Peyer's patch (tissue), 4 donors: Measurements from ENCODE around the gene TDRD10.

Experiments
- CTCF ChIP-seq, 6 experiments: fragments of 450-650 bp in 4 of 6; fragments of 200-600 bp in 2 of 6; sonication (generic) in 1 of 6; IDR thresholded peaks; one replicate each; pipeline ENCODE4 v1.5.1; 2017 to 2019; ENCODE audit warnings: antibody characterized with exemption in 6 of 6, mild to moderate bottlenecking in 3 of 6, moderate library complexity in 1 of 6
- POLR2A ChIP-seq, 2 donors: fragments of 450-650 bp; IDR thresholded peaks; one replicate each; pipeline ENCODE4 v1.5.1; 2017; ENCODE audit warnings: antibody characterized with exemption in 2 of 2, mild to moderate bottlenecking in 2 of 2, moderate library complexity in 2 of 2

- no peak for TF ChIP-seq CTCF (IDR thresholded peaks at IDR 0.05)
- no peak for TF ChIP-seq POLR2A (IDR thresholded peaks at IDR 0.05)
These were observed 39.2 kb downstream of the TDRD10 start for GRCh38 chr1:154541231-154541630.
